ENCODE measurements around the gene PAK5. TPM values are rescaled to one million over a fixed set of nuclear protein-coding genes. Genes with fewer than 3 reads are reported as not detected.

PAK5 gene
- total and polyA plus RNA-seq, 12 donors, result 0.04 TPM; not detected in 11

DNA sequence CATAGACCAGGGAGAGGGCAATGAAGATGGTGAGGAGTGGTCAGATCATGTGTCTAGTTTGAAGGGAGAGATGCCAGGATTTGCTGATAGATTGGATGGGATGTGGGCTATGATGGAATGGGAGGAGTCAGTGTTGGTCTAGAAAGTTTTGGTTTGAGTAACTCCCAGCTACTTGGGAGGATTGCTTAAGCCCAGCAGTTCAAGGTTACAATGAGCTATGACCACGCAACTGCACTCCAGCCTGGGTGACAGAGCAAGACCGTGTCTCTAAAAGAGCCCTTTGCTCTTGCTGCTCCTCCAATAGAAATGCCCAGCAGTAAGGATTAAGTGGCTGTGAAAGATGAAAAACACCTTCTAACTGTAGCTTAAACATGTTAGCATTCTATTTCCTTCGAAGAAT, 342.7 kb downstream of the PAK5 start:
- TF ChIP-seq, protein P1, sequence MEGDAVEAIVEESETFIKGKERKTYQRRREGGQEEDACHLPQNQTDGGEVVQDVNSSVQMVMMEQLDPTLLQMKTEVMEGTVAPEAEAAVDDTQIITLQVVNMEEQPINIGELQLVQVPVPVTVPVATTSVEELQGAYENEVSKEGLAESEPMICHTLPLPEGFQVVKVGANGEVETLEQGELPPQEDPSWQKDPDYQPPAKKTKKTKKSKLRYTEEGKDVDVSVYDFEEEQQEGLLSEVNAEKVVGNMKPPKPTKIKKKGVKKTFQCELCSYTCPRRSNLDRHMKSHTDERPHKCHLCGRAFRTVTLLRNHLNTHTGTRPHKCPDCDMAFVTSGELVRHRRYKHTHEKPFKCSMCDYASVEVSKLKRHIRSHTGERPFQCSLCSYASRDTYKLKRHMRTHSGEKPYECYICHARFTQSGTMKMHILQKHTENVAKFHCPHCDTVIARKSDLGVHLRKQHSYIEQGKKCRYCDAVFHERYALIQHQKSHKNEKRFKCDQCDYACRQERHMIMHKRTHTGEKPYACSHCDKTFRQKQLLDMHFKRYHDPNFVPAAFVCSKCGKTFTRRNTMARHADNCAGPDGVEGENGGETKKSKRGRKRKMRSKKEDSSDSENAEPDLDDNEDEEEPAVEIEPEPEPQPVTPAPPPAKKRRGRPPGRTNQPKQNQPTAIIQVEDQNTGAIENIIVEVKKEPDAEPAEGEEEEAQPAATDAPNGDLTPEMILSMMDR (IDR thresholded peaks at IDR 0.05), result no peak
- 91 to 92% methylated on average over 3 of the region's 3 CpGs for WGBS, 2 donors
- ATAC-seq (no peak), DNase-seq (no peak)
- Histone ChIP-seq H3K4me1 (peaks cover 0 to 11% (median 0%) of the 10 kb centered on the region in 9 donors), H3K27me3 (no peaks in the 10 kb centered on the region), H3K9me3 (no peaks in the 10 kb centered on the region), H3K27ac (no peak overlapping the region), H3K4me3 (no peak overlapping the region), H3K36me3 (no peaks in the 10 kb centered on the region)
- intact Hi-C loops (cut with DNase I), result no loop called here

DNA sequence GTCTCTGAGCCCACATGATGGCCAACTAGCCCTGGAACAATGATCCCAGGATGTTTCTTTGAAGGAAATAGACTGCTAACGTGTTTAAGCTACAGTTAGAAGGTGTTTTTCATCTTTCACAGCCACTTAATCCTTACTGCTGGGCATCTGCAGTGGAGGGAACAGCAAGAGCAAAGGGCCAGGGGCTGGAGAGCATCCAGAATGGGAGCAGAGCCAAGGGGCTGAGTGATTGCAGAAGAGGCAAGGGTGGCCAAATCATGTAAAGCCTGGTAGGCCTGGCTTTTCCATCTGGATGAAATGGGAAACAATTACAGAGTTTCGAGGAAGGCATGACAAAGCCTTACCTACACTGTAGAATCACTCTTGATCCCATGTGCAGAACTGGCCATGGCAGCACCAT, 343.2 kb downstream of the PAK5 start:
- H3K27ac ChIP-seq, result no peak overlapping the region
- no peaks in the 10 kb centered on the region for H3K27me3 ChIP-seq
- H3K4me3 ChIP-seq, result no peak overlapping the region
- H3K4me1 ChIP-seq, result peaks cover 0 to 10% (median 0%) of the 10 kb centered on the region in 9 donors
- 66 to 69% methylated on average over 2 of the region's 2 CpGs for WGBS, 2 donors
- H3K9me3 ChIP-seq, result no peaks in the 10 kb centered on the region
- TF ChIP-seq, protein P1 (IDR thresholded peaks at IDR 0.05), result no peak
- no peaks in the 10 kb centered on the region for H3K36me3 ChIP-seq
- DNase-seq, result no peak
- ATAC-seq, result no peak
- intact Hi-C loops (cut with DNase I), result no loop called here

DNA sequence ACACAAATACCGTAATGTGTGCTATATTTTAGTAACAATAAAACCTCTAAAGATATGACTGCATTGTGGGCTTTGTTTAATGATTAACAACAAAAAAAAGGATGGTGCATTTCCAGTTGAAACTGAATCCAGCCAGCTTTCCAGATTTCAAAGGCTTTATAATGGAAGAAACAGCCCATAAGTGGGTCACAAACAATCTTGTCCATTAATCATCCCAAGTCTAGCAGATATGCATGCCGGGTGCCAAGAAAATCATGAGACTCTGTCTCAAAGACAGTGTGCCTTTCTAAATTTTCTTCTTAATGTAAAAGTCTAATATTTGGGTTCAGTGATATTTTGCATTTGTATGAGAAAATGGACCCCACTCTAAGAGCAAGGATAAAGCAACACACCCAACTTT, 345.1 kb downstream of the PAK5 start:
- WGBS, 2 donors, result 91 to 96% methylated on average over 2 of the region's 2 CpGs
- no peak overlapping the region for H3K4me3 ChIP-seq
- no peak for DNase-seq
- H3K27ac ChIP-seq, result no peak overlapping the region
- no peaks in the 10 kb centered on the region for H3K36me3 ChIP-seq
- no peaks in the 10 kb centered on the region for H3K27me3 ChIP-seq
- TF ChIP-seq, protein P1 (IDR thresholded peaks at IDR 0.05), result no peak
- H3K9me3 ChIP-seq, result no peaks in the 10 kb centered on the region
- no peaks in the 10 kb centered on the region for H3K4me1 ChIP-seq
- no peak for ATAC-seq
- intact Hi-C loops (cut with DNase I), result no loop called here

DNA sequence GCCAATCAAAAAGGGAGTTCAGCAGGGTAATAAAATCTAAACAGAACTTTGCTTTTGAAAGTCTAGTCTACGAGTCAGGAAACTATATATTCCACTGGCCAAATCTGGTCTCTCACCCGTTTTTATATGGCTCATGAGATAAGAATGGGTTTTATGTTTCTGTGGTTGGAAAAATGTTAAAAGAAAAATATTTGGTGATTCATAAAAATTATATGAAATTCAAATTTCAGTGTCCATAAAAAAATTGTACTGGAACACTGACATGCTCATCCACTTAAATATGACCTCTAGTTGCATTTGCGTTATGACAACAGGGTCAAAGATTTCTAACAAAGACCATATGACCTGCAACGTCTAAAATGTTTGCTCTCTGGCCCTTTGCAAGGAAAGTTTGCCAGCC, 346.8 kb downstream of the PAK5 start:
- no peaks in the 10 kb centered on the region for H3K36me3 ChIP-seq
- WGBS, 2 donors, result 80% methylated on average over 4 of the region's 4 CpGs
- TF ChIP-seq, protein P1 (IDR thresholded peaks at IDR 0.05), result no peak
- intact Hi-C loops (cut with DNase I), result no loop called here
- no peaks in the 10 kb centered on the region for H3K9me3 ChIP-seq
- no peak overlapping the region for H3K27ac ChIP-seq
- ATAC-seq (no peak), DNase-seq (no peak)
- H3K4me3 ChIP-seq, result no peak overlapping the region
- no peaks in the 10 kb centered on the region for H3K27me3 ChIP-seq
- no peaks in the 10 kb centered on the region for H3K4me1 ChIP-seq

DNA sequence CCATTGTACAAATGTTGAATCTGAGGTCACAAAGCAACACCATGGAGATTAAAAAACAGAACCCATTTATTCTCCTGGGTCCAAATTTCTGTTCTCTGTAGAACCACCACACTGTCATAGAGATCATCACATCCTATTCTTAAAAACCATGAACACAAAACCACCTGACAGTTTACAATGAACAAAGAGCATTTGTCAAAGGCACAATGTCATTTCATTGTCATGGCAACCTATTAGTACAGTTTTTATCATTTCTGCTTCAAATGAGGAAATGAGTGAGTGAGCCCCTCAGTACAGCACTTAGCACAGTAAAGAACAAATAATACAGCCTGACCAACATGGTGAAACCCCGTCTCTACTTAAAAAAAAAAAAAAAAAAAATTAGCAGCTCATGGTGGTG, 347.6 kb downstream of the PAK5 start:
- 94% methylated on average over 1 of the region's 1 CpG for WGBS, 2 donors
- TF ChIP-seq, protein P1 (IDR thresholded peaks at IDR 0.05), result no peak
- H3K9me3 ChIP-seq, result no peaks in the 10 kb centered on the region
- DNase-seq (no peak), ATAC-seq (no peak)
- no peak overlapping the region for H3K27ac ChIP-seq
- no peaks in the 10 kb centered on the region for H3K27me3 ChIP-seq
- no peaks in the 10 kb centered on the region for H3K4me1 ChIP-seq
- H3K36me3 ChIP-seq, result no peaks in the 10 kb centered on the region
- no peak overlapping the region for H3K4me3 ChIP-seq
- intact Hi-C loops (cut with DNase I), result no loop called here
